HG02642 (cell line): ENCODE data around the gene PMFBP1.

Source experiments
- ATAC-seq: cut with Tn5 transposase; IDR thresholded peaks from one replicate; pipeline ENCODE4 v1.9.1; 2021; ENCODE audit warnings: mild to moderate bottlenecking; ENCODE audit not compliant: unreplicated experiment, poor library complexity

Gene PMFBP1

DNA sequence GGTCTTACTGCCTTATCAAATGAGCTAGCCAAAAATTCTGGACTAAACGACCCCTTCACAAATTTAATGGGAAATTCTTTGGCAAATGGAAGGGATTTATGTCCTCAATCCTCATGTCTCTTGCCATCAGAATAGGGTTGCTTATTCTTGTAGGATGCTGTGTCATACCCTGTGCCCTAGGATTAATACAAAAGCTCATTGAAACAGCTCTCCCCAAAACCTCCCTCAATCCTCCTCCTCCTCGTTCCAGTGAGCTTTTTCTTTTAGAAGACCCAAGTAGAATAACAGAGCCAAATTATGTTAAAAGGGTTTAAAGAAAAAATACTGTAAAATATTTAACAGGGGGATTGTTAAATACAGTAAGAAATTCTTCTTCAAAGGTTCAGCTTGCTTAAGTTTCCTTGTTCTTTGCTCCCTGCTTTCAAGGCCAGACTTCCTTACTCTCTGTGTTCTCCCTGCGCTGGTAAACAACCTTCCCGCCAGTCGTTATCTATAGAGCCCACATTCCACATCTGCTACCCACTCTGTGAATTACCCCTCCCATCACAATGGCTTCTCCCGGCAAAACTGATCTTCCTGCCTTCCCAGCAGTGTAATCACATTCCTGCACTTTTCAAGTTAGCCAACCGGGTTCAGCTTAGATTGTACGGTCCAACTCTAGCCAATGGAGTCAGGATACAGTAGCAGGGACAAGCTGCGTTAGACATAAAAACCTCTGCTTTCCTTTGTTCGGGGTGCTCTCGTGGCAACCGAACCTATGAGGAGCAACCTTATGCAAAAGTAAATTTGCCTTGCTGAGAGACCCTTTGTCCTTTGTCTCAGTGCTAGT, 99.2 kb downstream of the PMFBP1 start:
- ATAC-seq, result no peak
